GM21737 (cell line): Measurements from ENCODE around the gene TBC1D9.

Source experiments
- ATAC-seq: cut with Tn5 transposase; IDR thresholded peaks from one replicate; pipeline ENCODE4 v1.9.1; 2021; ENCODE audit warnings: mild to moderate bottlenecking, moderate library complexity; ENCODE audit not compliant: unreplicated experiment

Gene TBC1D9

DNA sequence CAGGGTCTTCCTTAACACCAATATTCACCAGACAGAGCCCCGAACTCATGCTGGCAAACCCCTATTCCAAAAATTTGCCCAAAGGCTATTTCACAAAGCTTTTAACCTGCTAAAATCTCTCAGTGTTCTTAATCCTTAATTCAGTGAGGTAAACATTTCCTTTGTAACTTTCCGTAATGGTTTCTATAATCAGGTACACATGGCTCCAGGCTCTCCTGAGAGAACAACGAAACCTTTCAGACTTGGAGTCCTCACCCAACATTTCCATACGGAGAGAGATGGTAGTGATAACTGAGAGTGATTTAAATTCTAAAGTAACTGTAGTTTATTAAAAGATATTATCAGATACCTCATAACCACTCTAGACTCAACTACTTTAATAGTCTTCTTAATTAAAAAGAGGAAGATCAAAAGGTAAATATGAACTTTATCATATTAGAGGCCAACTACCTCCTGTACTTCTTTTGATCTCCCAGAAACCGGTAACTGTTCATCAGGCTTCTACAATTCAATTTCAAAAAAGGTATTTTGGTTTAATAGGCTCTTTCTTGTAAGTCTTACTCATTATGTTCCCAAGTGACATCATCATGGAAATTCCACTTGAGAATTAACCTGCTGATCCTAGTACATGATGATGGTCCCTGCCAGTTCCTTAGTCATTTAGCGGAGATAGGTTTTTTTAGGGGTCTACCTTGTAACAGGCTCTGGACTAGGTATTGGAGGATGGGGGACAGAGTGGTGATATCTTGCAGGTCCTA lies 96.1 kb downstream of the TBC1D9 start:
- ATAC-seq = no peak

DNA sequence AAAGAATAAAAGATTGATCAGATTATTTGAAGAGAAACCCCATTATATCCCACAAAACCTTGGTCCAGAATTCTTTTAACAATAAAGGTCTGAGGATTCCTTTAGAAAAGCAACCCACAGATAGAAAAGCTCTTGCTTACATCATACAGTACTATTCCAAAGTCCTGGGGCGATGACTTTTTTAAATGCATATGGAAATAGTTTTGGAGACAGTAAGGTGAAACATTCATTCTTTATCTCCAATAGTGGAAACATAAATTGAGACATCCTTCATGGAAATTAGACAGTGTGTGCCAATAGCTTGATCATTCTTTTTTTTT lies 101.7 kb downstream of the TBC1D9 start:
- no peak for ATAC-seq

DNA sequence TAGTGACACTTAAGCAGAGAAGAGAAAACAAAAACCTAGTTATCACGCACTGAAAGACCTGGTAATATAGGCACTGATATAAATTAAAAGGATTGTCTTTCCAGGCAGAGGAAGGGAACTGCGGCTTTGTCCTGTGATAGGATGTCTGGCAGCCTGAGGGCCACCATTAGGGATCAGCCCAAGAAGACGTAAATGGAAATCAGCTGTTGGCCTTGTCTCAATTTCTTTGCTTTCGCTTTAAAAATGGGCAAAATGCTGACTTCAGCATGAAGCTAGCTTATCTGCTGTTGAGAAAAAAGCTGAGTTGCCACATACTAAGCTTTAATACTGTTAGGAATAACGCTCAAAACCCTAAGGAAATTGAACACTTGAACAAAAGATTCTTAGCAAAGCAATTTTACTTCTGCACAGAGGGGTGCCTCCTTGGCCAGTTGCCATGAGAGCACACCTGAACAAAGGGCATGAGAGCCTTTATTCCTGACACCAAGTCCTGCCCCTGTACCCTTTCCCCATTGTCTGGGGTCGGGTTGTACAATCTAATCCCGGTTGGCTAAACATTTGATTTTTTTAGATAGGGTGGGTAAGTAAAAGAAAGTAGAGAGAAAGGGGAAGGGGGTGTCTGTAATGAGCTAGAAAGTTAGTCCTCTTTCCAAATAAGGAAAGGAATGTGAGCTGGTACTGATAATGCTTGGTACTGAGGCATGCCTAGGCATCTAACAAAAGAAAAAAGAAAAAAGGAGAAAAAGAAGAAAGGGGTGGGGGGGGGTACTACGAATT lies 102.3 kb downstream of the TBC1D9 start:
- no peak for ATAC-seq

DNA sequence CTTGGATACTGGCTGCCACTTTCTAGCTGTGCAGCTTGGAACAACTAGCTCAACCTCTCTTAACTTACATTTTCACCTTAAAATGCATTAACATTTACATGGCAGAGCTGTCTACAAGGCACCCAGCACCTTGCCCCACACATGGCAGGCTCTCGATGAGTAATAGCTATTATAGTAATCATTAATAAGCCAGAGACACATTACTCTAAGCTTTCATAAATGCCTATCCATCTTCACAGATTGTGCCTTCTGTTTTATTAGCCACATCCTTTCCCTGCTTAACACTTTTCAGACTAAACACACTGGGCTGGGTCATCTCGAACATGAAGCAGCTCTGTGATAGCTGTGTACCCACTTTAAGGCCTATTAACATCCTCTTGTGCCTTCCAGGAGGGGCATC lies 103.6 kb downstream of the TBC1D9 start:
- no peak for ATAC-seq

DNA sequence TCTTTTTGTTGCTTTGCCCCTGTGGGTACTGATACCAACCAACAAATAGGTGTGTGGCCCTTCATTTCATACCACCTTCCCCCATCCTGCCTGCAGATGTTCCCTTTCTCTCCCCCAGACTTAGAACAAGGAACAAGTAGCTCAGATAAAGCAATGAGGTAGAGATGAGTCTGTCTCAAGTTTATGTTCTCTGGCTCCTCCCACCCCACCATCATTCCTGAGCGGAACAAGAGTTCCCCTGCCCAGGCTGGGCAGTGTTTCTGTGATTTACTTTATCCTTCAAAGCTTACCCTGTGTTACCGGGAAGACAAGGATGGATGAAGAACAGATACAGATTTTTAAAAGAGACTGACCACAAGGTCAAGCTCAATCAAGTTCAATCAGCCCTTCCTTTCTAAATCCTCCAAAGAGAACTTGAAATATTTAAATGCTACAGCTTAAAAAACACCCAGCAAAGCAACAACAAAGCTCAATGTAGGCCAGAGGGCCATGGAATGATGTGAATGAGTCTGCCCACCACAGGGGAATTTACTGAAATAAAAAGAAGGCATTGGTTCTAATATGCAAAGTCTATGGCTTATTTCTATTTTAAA lies 107.4 kb downstream of the TBC1D9 start:
- no peak for ATAC-seq

GRCh38 chr4:140645614-140646412 lies 110.4 kb downstream of the TBC1D9 start:
- no peak for ATAC-seq

DNA sequence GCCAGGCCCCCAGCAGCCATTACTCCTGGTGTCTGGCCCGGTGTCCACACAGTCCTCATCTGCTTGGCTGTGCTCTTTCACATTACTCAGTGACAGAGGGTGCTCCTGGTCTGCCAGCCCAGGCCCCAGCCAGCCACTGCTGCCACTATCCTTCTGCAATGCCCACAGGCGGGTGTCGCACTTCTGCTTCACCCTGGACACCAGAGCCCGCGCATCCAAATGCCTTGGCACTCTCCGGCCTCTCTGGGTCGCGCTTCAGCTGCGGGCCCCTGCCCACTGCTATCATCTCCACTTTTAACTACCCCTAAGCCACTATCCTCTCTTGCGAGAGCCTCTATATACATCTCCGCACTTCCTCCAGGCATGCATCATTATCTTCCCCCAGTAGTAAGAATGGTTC lies 111.0 kb downstream of the TBC1D9 start:
- no peak for ATAC-seq

GRCh38 chr4:140644470-140645185 lies 111.6 kb downstream of the TBC1D9 start:
- ATAC-seq = no peak

GRCh38 chr4:140643571-140644055 lies 112.6 kb downstream of the TBC1D9 start:
- ATAC-seq = no peak

GRCh38 chr4:140642674-140643437 lies 113.3 kb downstream of the TBC1D9 start:
- no peak for ATAC-seq

DNA sequence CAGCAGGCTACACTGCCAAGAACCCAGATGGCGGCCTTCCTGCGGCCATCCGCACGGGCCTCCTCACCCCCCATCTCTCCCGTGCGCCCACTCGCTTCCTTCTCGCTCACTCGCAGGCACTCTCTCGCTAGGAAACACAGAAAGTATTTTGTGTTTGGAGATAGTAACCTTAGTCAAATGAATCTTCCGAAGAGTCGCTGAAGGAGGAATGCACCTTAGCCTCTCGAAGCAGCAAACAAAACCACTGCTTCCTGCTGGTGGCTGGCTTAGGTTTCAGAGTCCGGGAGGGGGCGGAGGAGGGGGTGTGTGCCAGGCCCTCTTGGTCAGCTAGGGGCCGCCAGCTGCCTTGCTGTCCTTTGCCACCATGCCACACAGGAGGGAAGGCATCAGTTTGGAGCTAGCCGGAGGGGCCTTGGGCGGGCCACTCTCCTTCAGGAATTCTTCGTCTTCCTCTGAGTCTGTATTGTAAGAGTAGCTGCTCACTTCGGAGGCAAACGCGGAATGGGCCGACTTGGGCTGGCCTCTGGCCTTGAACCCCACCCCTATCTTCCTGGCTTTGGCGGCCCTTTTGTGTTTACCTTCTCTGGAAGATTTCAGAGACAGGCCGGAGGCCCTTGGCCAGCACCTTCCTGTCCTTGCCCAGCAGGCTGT lies 114.3 kb downstream of the TBC1D9 start:
- ATAC-seq = no peak

GRCh38 chr4:140641105-140641555 lies 115.1 kb downstream of the TBC1D9 start:
- ATAC-seq = no peak

DNA sequence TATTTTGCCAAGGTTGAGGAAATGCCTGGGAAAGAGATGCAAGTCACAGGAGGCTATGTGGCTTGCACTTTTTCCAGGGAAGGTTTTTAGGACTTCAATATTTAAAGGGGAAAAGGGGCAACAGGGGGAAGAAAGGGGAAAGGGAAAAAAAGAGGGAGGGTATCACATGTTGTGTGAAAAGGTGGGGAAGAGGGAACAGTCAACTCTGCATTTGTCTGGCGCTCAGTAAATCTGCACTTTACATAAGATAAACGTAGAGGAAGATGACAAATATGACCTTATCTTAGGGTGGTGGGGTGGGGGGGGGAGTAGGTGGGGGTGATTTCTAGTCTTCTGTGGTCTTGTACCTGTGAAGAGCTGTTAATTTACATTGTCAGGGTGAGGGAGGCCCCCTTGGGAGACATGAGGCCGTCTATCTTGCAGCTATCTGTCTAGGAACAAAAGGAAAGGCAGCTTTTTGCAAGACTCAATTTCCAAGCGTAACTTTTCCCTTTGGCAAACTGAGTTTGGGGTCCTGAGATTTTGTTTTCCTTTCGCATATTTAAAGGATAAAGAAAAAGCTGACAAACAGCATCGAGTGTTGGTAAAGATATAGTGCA lies 115.9 kb downstream of the TBC1D9 start:
- no peak for ATAC-seq

GRCh38 chr4:140639066-140639465 lies 117.1 kb downstream of the TBC1D9 start:
- no peak for ATAC-seq

GRCh38 chr4:140637836-140638235 lies 118.3 kb downstream of the TBC1D9 start:
- no peak for ATAC-seq

DNA sequence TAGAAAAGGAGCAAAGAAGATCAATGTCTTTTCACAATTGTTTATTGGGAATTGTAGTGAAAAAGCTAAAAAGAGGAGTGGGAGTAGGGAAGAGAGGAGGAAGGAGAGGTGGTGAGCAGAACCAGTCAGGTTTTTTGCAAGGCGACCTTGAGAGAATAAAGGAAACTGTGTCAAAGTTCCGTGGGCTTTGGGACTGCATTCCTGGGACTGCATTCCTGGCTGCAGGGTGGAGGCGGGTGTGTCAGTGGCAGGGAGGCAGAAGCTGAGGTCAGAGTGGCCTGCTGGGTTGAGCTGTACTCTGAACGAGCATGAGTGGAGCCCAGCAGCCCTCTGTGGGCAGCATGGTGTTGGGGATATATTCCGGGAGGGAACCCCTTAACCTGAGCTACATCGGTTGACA lies 120.6 kb downstream of the TBC1D9 start:
- ATAC-seq = no peak

GRCh38 chr4:140633951-140634350 lies 122.2 kb downstream of the TBC1D9 start:
- no peak for ATAC-seq

DNA sequence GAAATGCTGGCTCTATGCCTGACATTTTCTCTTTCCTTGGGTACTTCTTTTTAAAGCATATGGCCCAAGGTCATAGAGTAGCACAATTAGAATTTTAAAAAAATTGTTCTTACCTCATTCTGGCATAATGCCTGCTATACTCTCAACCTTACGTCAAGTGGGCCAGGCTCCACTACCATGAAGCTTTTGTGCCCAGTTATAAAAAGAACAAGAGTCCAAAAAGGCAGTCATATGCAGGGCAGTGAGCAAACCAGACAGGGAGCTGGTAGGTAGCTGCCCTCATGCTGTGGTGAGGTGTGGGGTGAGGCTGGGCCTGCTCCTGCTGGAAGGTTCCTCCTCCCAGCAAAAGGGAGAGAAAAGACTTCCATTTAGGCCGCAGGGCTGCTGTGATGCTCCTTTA lies 123.1 kb downstream of the TBC1D9 start:
- no peak for ATAC-seq

DNA sequence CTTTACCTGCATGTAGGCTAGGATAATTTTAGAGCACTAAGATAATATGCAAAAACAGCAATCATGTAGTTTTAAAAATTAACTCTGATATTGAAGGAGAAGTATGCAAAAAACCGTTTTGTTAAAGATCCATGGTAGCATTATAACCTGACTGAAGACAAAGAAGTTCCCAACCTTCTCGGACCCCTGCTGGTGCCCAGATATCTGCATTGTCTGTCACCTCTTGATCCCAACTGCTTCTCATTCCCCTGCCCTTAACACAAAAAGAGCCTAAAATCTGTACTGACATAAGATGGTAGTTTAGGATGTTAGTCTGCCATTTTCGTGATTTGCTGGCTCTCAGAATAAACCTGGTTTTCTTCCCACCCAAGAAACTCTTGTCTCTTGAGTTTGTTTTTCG lies 125.9 kb downstream of the TBC1D9 start:
- no peak for ATAC-seq
